NCI-H82 treated with DMSO at 0.1 percent for 48 hours (cell line): Measurements from ENCODE around the gene PGP.

Experiments
- DNase-seq: peaks from one replicate; lab custom pipeline; 2025; ENCODE audit not compliant: unreplicated experiment; lab: John Stamatoyannopoulos, UW

The PGP gene

GRCh38 chr16:2166263-2167067 lies 48.2 kb downstream of the PGP start:
- DNase-seq = no peak

DNA sequence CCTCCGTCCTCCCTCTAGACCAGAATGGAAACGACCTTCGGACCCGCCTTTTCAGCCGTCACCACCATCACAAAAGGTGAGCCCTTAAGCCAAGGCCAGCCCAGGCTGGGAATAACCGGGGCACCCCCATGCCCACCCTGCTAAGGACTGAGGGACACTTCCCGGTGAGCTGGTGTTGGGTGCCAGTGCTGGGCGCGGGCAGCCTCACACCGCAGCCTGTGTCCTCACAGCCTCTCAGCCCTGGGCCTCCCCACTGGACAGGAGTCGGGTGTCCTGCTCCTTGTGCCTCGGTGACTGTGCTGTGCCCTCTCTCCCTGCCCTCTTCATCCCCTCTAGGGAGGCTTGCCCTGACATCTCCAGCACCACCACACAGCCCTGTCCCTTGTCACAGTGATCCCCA lies 48.8 kb downstream of the PGP start:
- DNase-seq = no peak

GRCh38 chr16:2163211-2163881 lies 51.3 kb downstream of the PGP start:
- no peak for DNase-seq

- no peak for DNase-seq
Measured at GRCh38 chr16:2162676-2163118, 51.9 kb downstream of the PGP start.

DNA sequence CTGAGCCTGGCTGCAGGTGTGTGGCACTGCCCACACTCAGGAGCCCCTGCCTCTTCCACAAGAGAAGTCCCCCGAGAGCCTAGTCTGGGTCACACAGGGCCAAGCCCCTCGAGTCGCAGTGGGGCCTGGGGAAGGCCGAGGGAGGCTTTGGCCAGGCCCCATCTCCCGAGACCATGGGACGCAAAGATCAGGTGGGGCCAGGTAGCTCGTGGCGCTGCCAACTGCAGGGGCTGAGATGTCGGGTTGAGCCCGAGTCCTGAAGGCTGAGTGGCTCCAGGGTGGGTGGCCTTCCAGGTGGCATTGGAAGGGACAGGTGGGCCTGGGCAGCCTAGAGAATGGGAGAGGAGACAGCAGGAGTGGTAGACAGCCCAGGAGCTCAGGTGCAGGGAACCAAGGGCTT lies 52.7 kb downstream of the PGP start:
- no peak for DNase-seq
